Smooth muscle cell (in vitro differentiated cells): Measurements from ENCODE around the gene CCDC73. TPM values are rescaled to one million over a fixed set of nuclear protein-coding genes. Genes with fewer than 3 reads are reported as not detected.

Experiments used
- DNase-seq: peaks from one replicate; lab custom pipeline; 2025; ENCODE audit not compliant: unreplicated experiment; lab: John Stamatoyannopoulos, UW
- H2AFZ ChIP-seq: fragments of 200-600 bp; sonication (generic); 2 replicates; pipeline ENCODE4 v1.6.0; 2016; ENCODE audit warnings: antibody characterized with exemption, low read depth, mild to moderate bottlenecking
- H3F3A ChIP-seq: fragments of 200-600 bp; sonication (generic); 2 replicates; pipeline ENCODE4 v1.6.0; 2017; ENCODE audit warnings: antibody characterized with exemption, low read depth
- H3K27ac ChIP-seq: fragments of 200-600 bp; sonication (generic); 2 replicates; pipeline ENCODE4 v1.5.1; 2016; ENCODE audit warnings: low read depth, mild to moderate bottlenecking
- H3K27me3 ChIP-seq: fragments of 200-600 bp; sonication (generic); 2 replicates; pipeline ENCODE4 v1.6.1; 2016; ENCODE audit warnings: low read depth, mild to moderate bottlenecking
- H3K36me3 ChIP-seq: fragments of 200-600 bp; sonication (generic); 2 replicates; pipeline ENCODE4 v1.5.1; 2016; ENCODE audit warnings: low read depth
- H3K4me1 ChIP-seq: fragments of 200-600 bp; sonication (generic); 2 replicates; pipeline ENCODE4 v1.5.1; 2016; ENCODE audit warnings: low read depth
- H3K4me2 ChIP-seq: fragments of 200-600 bp; sonication (generic); 2 replicates; pipeline ENCODE4 v1.6.0; 2016; ENCODE audit warnings: mild to moderate bottlenecking
- H3K4me3 ChIP-seq: fragments of 200-600 bp; sonication (generic); 2 replicates; pipeline ENCODE4 v1.5.1; 2016; ENCODE audit warnings: mild to moderate bottlenecking
- H3K79me2 ChIP-seq: fragments of 200-600 bp; sonication (generic); 2 replicates; pipeline ENCODE4 v1.6.0; 2016; ENCODE audit warnings: low read depth, mild to moderate bottlenecking
- H3K9ac ChIP-seq: fragments of 200-600 bp; sonication (generic); 2 replicates; pipeline ENCODE4 v1.6.0; 2016; ENCODE audit warnings: low read depth
- H3K9me3 ChIP-seq: fragments of 200-600 bp; sonication (generic); replicated peaks from 2 replicates; pipeline ENCODE4 v1.5.1; 2016; ENCODE audit warnings: low read depth
- H4K20me1 ChIP-seq: fragments of 200-600 bp; sonication (generic); 2 replicates; pipeline ENCODE4 v1.6.0; 2016; ENCODE audit warnings: low read depth
- WGBS: methylation state at CpG from one replicate; pipeline ENCODE4 v1.1.7; 2016; ENCODE audit warnings: low lambda C conversion rate; 5-methylcytosine and 5-hydroxymethylcytosine counted together
- polyA plus RNA-seq: library from polyadenylated mRNA; unstranded; fragments of >200 nt; fragmentation: Nextera tagmentation; extraction: Ambion mirVana; gene quantifications from 2 replicates; pipeline ENCODE4 v1.2.1, GENCODE V29; 2016
- total RNA-seq: library from RNA; depleted of rRNA; stranded (reverse); fragments of >200 nt; gene quantifications from 2 replicates; pipeline ENCODE4 v1.2.3, GENCODE V29; 2014
- TF ChIP-seq, protein P1 (sequence below): fragments of 200-600 bp; sonication (generic); IDR thresholded peaks from 2 replicates; pipeline ENCODE4 v1.5.1; 2017; ENCODE audit warnings: borderline replicate concordance, mild to moderate bottlenecking, antibody characterized with exemption; ENCODE audit not compliant: insufficient read depth, poor library complexity, severe bottlenecking

Gene CCDC73
- total and polyA plus RNA-seq, 2 experiments from 2014 or later, result not detected

DNA sequence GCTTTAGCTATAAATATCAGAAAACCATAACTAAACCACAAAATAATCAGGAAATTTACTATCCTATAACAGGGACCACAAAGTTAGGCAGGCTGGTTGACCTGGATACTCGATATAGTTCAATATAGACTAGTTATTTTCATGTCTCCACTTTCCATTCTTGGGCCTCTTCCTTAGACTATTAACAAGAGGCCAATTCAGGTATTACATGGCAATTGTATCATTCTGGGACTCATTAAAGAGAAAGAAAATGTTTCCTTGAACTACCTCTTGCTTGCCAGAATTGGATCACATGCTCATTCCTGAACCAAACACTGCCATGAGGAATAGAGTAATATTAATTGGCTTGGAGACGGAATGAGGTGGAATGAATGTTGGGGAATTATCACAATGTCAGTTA lies 134.8 kb downstream of the CCDC73 start:
- Histone ChIP-seq H3K27ac (no peak overlapping the region), H3F3A (no peaks in the 10 kb centered on the region), H3K36me3 (no peaks in the 10 kb centered on the region), H3K4me2 (no peak overlapping the region), H3K27me3 (peaks cover 19% of the 10 kb centered on the region), H3K9me3 (no peaks in the 10 kb centered on the region), H4K20me1 (no peaks in the 10 kb centered on the region), H3K4me1 (no peaks in the 10 kb centered on the region), H3K9ac (no peak overlapping the region), H3K79me2 (no peaks in the 10 kb centered on the region), H3K4me3 (no peak overlapping the region), H2AFZ (no peak overlapping the region)
- DNase-seq, result no peak
- WGBS, result 98% methylated on average over 2 of the region's 2 CpGs
- TF ChIP-seq, protein P1, sequence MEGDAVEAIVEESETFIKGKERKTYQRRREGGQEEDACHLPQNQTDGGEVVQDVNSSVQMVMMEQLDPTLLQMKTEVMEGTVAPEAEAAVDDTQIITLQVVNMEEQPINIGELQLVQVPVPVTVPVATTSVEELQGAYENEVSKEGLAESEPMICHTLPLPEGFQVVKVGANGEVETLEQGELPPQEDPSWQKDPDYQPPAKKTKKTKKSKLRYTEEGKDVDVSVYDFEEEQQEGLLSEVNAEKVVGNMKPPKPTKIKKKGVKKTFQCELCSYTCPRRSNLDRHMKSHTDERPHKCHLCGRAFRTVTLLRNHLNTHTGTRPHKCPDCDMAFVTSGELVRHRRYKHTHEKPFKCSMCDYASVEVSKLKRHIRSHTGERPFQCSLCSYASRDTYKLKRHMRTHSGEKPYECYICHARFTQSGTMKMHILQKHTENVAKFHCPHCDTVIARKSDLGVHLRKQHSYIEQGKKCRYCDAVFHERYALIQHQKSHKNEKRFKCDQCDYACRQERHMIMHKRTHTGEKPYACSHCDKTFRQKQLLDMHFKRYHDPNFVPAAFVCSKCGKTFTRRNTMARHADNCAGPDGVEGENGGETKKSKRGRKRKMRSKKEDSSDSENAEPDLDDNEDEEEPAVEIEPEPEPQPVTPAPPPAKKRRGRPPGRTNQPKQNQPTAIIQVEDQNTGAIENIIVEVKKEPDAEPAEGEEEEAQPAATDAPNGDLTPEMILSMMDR, result no peak

DNA sequence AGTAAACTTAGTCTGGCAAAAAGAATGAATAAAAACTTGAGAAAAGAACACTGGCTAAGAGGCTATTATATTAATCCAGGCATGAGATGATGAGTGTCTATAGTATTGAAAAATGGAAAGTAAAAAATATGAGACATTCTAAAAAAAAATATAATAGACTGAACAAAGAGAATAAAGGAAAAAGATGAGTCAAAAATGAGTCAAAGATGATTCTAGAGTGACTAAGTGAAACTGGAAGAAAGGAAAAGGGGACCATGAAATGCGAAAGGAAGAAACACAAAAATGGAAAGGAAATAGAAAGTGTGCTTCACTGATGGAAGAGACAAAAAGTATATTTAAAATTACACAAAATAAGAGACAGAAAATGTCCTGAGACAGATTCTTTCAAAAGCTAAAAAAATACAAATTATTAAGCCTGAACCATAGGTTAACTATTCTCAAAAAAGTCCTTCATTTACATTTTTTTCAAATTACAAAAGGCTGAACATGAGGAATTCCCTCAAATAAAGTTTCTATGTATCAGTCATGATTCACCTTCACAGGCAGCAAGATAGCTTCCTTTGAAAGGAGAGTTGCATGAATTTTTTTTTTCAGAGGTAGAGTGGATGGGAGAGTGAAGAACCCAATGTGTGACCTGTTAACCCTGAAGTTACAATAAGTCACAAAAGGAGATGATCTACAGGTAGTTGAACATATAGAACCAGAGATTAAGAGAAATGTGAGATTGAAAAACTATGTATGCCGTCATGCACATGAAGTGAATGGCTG lies 135.6 kb downstream of the CCDC73 start:
- no peaks in the 10 kb centered on the region for H3K9me3 ChIP-seq
- no peaks in the 10 kb centered on the region for H4K20me1 ChIP-seq
- no peak overlapping the region for H2AFZ ChIP-seq
- H3K4me3 ChIP-seq, result no peak overlapping the region
- WGBS, result 78% methylated on average over 2 of the region's 2 CpGs
- H3K9ac ChIP-seq, result no peak overlapping the region
- peak overlapping the region; percentile 37 for H3K27ac ChIP-seq
- H3K79me2 ChIP-seq, result no peaks in the 10 kb centered on the region
- peaks cover 19% of the 10 kb centered on the region for H3K27me3 ChIP-seq
- no peak for DNase-seq
- H3K4me1 ChIP-seq, result no peaks in the 10 kb centered on the region
- TF ChIP-seq, protein P1, result no peak
- H3F3A ChIP-seq, result no peaks in the 10 kb centered on the region
- no peak overlapping the region for H3K4me2 ChIP-seq
- no peaks in the 10 kb centered on the region for H3K36me3 ChIP-seq

DNA sequence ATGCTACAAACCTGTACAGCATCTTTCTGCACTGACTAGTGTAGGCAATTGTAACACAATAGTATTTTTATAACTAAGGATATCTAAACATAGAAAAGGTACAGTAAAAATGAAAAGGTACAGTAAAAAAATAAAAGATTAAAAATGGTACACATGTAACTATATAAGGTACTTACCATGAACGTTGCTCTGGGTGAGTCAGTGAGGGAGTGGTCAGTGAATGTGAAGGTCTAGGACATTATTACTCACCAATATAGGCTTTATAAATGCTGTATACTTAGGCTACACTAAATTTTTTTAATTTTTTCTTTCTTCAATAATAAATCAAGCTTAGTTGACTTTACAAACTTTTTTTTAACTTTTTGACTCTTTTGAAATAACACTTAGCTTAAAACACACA lies 150.9 kb downstream of the CCDC73 start:
- Histone ChIP-seq H3K79me2 (no peaks in the 10 kb centered on the region), H3K4me3 (no peak overlapping the region), H3F3A (no peaks in the 10 kb centered on the region), H3K4me2 (no peak overlapping the region), H3K4me1 (no peaks in the 10 kb centered on the region), H3K27ac (no peak overlapping the region), H2AFZ (no peak overlapping the region), H3K9ac (no peak overlapping the region), H3K36me3 (no peaks in the 10 kb centered on the region), H3K27me3 (peaks cover 9% of the 10 kb centered on the region), H4K20me1 (no peaks in the 10 kb centered on the region), H3K9me3 (no peaks in the 10 kb centered on the region)
- no peak for DNase-seq
- WGBS, result 35% methylated on average over 1 of the region's 1 CpG
- TF ChIP-seq, protein P1, result no peak

GRCh38 chr11:32641361-32641760 lies 153.1 kb downstream of the CCDC73 start:
- Histone ChIP-seq H3F3A (no peaks in the 10 kb centered on the region), H3K27ac (no peak overlapping the region), H3K27me3 (no peaks in the 10 kb centered on the region), H2AFZ (no peak overlapping the region), H3K9ac (no peak overlapping the region), H3K79me2 (no peaks in the 10 kb centered on the region), H3K4me1 (no peaks in the 10 kb centered on the region), H3K36me3 (no peaks in the 10 kb centered on the region), H3K9me3 (no peaks in the 10 kb centered on the region), H3K4me2 (no peak overlapping the region), H4K20me1 (no peaks in the 10 kb centered on the region), H3K4me3 (no peak overlapping the region)
- no peak for DNase-seq
- TF ChIP-seq, protein P1, result no peak
